HepG2 (cell line): Measurements from ENCODE around the gene ARL5A. TPM values are rescaled to one million over a fixed set of nuclear protein-coding genes. Genes with fewer than 3 reads are reported as not detected.

Source experiments
- ARNT2 ChIP-seq: sonication (generic); formaldehyde crosslinking; IDR thresholded peaks from 2 replicates; pipeline ENCODE4 v1.8.0; 2022; ENCODE audit warnings: mild to moderate bottlenecking, low read depth, missing genetic modification reagents, moderate library complexity
- ATM ChIP-seq: fragments of 450-650 bp; IDR thresholded peaks from 2 replicates; pipeline ENCODE4 v1.7.1; 2017; ENCODE audit warnings: mild to moderate bottlenecking, borderline replicate concordance
- FOXO1 ChIP-seq: sonication (generic); formaldehyde crosslinking; IDR thresholded peaks from 2 replicates; pipeline ENCODE4 v1.4.0; 2020; ENCODE audit warnings: missing genetic modification reagents
- IRF2 ChIP-seq: IDR thresholded peaks from 2 replicates; pipeline ENCODE4 v1.6.1; 2018; ENCODE audit warnings: missing genetic modification reagents, missing compliant biosample characterization
- ISL2 ChIP-seq: sonication (generic); formaldehyde crosslinking; IDR thresholded peaks from 2 replicates; pipeline ENCODE4 v1.5.0; 2020; ENCODE audit warnings: missing genetic modification reagents
- RBM39 ChIP-seq: fragments of 200-400 bp; formaldehyde crosslinking; IDR thresholded peaks from one replicate; pipeline ENCODE4 v1.6.1; 2018; ENCODE audit warnings: antibody characterized with exemption, mild to moderate bottlenecking, low read depth, low read length; ENCODE audit not compliant: poor library complexity, severe bottlenecking
- RFXAP ChIP-seq: sonication (generic); formaldehyde crosslinking; IDR thresholded peaks from 2 replicates; pipeline ENCODE4 v1.4.0; 2020; ENCODE audit warnings: missing genetic modification reagents, borderline replicate concordance
- SETDB1 ChIP-seq: sonication (generic); formaldehyde crosslinking; IDR thresholded peaks from 2 replicates; pipeline ENCODE4 v1.5.1; 2020; ENCODE audit warnings: missing genetic modification reagents, mild to moderate bottlenecking, borderline replicate concordance
- SMARCE1 ChIP-seq: fragments of 450-650 bp; IDR thresholded peaks from 2 replicates; pipeline ENCODE4 v1.6.1; 2017; ENCODE audit warnings: borderline replicate concordance
- TARDBP ChIP-seq: sonication (generic); formaldehyde crosslinking; IDR thresholded peaks from 2 replicates; pipeline ENCODE4 v1.8.0; 2022; ENCODE audit warnings: mild to moderate bottlenecking, missing genetic modification reagents
- ZFP36L2 ChIP-seq: sonication (generic); formaldehyde crosslinking; IDR thresholded peaks from 2 replicates; pipeline ENCODE4 v1.4.0; 2020; ENCODE audit warnings: missing genetic modification reagents
- ZNF274 ChIP-seq: sonication (generic); formaldehyde crosslinking; IDR thresholded peaks from 2 replicates; pipeline ENCODE4 v1.5.1; 2020; ENCODE audit warnings: mild to moderate bottlenecking, missing genetic modification reagents
- ZNF333 ChIP-seq: sonication (generic); formaldehyde crosslinking; IDR thresholded peaks from 2 replicates; pipeline ENCODE4 v1.4.0; 2020; ENCODE audit warnings: mild to moderate bottlenecking, missing genetic modification reagents, borderline replicate concordance
- ZNF33B ChIP-seq: sonication (generic); formaldehyde crosslinking; IDR thresholded peaks from 2 replicates; pipeline ENCODE4 v1.5.1; 2020; ENCODE audit warnings: mild to moderate bottlenecking, missing genetic modification reagents
- ZNF34 ChIP-seq: sonication (generic); formaldehyde crosslinking; IDR thresholded peaks from 2 replicates; pipeline ENCODE4 v1.4.0; 2020; ENCODE audit warnings: mild to moderate bottlenecking, missing genetic modification reagents, borderline replicate concordance
- ZNF772 ChIP-seq: sonication (generic); formaldehyde crosslinking; IDR thresholded peaks from 2 replicates; pipeline ENCODE4 v1.5.0; 2020; ENCODE audit warnings: mild to moderate bottlenecking, missing genetic modification reagents
- polyA plus RNA-seq, 8 experiments: library from polyadenylated mRNA; depleted of rRNA in 3 of 8; stranded (reverse) in 7 of 8; unstranded in 1 of 8; fragments of >200 nt; fragmentation: Illumina TruSeq in 4 of 8; extraction: Trizol in 4 of 8; gene quantifications; 2 replicates each; pipeline versions ENCODE4 v1.2.1 to v1.2.3, GENCODE V29; 2011 to 2016; ENCODE audit warnings: low read depth in 4 of 8, missing spikeins in 1 of 8, mixed read lengths in 1 of 8; ENCODE audit not compliant: insufficient read depth in 1 of 8
- total RNA-seq, 5 experiments: library from RNA; depleted of rRNA; stranded (reverse); fragments of >200 nt; fragmentation: Illumina TruSeq; extraction: Trizol; gene quantifications; 2 replicates each; pipeline ENCODE4 v1.2.3, GENCODE V29; 2016; ENCODE audit warnings: low read depth in 1 of 5
- TF ChIP-seq, protein P1 (sequence below): IDR thresholded peaks from 2 replicates; pipeline ENCODE4 v1.6.1; 2018; ENCODE audit warnings: missing genetic modification reagents
- TF ChIP-seq, protein P2 (sequence below): sonication (generic); formaldehyde crosslinking; IDR thresholded peaks from 2 replicates; pipeline ENCODE4 v1.4.0; 2020; ENCODE audit warnings: missing genetic modification reagents, mild to moderate bottlenecking, borderline replicate concordance
- TF ChIP-seq, protein P3 (sequence below): sonication (generic); formaldehyde crosslinking; IDR thresholded peaks from 2 replicates; pipeline ENCODE4 v1.8.1; 2023; ENCODE audit warnings: mild to moderate bottlenecking, missing genetic modification reagents, borderline replicate concordance
- TF ChIP-seq, protein P4 (sequence below): sonication (generic); formaldehyde crosslinking; IDR thresholded peaks from 2 replicates; pipeline ENCODE4 v1.4.0; 2020; ENCODE audit warnings: low read depth, mild to moderate bottlenecking, missing genetic modification reagents
- TF ChIP-seq, protein P5 (sequence below): sonication (generic); formaldehyde crosslinking; IDR thresholded peaks from 2 replicates; pipeline ENCODE4 v1.5.0; 2020; ENCODE audit warnings: missing genetic modification reagents
- TF ChIP-seq, protein P6 (sequence below): sonication (generic); formaldehyde crosslinking; IDR thresholded peaks from 2 replicates; pipeline ENCODE4 v1.5.0; 2020; ENCODE audit warnings: mild to moderate bottlenecking, missing genetic modification reagents

The ARL5A gene
- total and polyA plus RNA-seq, 2 of the 13 experiments (the other 11 are each of a cell fraction or from before 2014, with no cell fraction given) = 47.5 to 149 TPM

DNA sequence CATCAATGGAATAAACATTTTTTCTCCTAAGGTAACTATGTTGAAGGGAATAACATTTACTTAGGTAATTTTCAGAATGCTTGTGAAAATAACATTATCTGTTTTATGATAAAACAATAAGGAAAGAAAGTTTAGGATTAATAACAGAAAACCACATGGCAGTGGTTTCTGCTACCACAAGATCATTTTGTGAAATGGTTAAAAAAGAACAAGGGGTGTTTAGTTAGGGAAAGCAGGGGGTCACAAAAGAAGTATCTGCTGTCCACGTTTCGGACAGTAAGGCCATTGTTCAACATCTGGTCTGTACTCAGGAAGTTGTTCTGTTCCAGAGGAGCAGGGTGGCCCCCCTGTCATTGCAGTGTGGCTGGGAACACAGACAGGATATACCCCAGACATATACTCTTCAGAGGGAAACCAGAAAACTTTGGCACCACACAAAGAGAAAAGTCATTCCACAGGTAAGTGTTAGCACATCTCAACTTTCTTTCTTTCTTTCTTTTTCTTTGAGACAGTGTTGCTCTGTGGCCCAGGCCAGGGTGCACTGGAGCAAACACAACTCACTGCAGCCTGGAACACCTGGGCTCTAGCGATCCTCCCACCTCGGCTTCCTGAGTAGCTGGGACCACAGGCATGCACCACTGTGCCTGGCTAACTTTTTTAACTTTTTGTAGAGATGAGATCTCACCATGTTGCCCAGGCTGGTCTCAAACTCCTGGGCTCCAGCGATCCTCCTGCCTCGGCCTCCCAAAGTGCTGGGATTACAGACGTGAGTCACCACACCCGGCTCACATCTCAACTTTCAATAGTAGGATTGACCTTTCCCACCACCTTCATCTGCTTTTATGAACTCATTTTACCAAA is 14.8 kb upstream of the ARL5A start (continued):
- TF ChIP-seq ARNT2 (CRISPR knock-in tag) (no peak), ZNF34 (CRISPR knock-in tag) (no peak), ATM (no peak), TARDBP (CRISPR knock-in tag) (peak; percentile 26; the same call in 1 of the 2 replicates), RBM39 (no peak), ZNF274 (CRISPR knock-in tag) (no peak), ISL2 (peak; percentile 75), ZFP36L2 (CRISPR knock-in tag) (no peak), SETDB1 (CRISPR knock-in tag) (no peak), RFXAP (CRISPR knock-in tag) (no peak), ZNF33B (CRISPR knock-in tag) (no peak), ZNF333 (CRISPR knock-in tag) (no peak), ZNF772 (CRISPR knock-in tag) (no peak; the same call in 1 of the 2 replicates), FOXO1 (CRISPR knock-in tag) (peak; percentile 71), IRF2 (CRISPR knock-in tag) (peak; percentile 75; the same call in 1 of the 2 replicates), SMARCE1 (no peak)
- TF ChIP-seq, protein P1, sequence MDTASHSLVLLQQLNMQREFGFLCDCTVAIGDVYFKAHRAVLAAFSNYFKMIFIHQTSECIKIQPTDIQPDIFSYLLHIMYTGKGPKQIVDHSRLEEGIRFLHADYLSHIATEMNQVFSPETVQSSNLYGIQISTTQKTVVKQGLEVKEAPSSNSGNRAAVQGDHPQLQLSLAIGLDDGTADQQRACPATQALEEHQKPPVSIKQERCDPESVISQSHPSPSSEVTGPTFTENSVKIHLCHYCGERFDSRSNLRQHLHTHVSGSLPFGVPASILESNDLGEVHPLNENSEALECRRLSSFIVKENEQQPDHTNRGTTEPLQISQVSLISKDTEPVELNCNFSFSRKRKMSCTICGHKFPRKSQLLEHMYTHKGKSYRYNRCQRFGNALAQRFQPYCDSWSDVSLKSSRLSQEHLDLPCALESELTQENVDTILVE (CRISPR knock-in tag) = no peak
- TF ChIP-seq, protein P2, sequence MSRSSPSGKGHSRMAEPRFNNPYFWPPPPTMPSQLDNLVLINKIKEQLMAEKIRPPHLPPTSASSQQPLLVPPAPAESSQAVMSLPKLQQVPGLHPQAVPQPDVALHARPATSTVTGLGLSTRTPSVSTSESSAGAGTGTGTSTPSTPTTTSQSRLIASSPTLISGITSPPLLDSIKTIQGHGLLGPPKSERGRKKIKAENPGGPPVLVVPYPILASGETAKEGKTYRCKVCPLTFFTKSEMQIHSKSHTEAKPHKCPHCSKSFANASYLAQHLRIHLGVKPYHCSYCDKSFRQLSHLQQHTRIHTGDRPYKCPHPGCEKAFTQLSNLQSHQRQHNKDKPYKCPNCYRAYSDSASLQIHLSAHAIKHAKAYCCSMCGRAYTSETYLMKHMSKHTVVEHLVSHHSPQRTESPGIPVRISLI (CRISPR knock-in tag) = 0 out of 2 replicates have a peak, but pooled peaks have one; percentile 32
- TF ChIP-seq, protein P3, sequence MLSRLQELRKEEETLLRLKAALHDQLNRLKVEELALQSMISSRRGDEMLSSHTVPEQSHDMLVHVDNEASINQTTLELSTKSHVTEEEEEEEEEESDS (CRISPR knock-in tag) = no peak
- TF ChIP-seq, protein P4, sequence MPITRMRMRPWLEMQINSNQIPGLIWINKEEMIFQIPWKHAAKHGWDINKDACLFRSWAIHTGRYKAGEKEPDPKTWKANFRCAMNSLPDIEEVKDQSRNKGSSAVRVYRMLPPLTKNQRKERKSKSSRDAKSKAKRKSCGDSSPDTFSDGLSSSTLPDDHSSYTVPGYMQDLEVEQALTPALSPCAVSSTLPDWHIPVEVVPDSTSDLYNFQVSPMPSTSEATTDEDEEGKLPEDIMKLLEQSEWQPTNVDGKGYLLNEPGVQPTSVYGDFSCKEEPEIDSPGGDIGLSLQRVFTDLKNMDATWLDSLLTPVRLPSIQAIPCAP (CRISPR knock-in tag) = no peak
- TF ChIP-seq, protein P5, sequence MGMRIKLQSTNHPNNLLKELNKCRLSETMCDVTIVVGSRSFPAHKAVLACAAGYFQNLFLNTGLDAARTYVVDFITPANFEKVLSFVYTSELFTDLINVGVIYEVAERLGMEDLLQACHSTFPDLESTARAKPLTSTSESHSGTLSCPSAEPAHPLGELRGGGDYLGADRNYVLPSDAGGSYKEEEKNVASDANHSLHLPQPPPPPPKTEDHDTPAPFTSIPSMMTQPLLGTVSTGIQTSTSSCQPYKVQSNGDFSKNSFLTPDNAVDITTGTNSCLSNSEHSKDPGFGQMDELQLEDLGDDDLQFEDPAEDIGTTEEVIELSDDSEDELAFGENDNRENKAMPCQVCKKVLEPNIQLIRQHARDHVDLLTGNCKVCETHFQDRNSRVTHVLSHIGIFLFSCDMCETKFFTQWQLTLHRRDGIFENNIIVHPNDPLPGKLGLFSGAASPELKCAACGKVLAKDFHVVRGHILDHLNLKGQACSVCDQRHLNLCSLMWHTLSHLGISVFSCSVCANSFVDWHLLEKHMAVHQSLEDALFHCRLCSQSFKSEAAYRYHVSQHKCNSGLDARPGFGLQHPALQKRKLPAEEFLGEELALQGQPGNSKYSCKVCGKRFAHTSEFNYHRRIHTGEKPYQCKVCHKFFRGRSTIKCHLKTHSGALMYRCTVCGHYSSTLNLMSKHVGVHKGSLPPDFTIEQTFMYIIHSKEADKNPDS (CRISPR knock-in tag) = no peak
- TF ChIP-seq, protein P6, sequence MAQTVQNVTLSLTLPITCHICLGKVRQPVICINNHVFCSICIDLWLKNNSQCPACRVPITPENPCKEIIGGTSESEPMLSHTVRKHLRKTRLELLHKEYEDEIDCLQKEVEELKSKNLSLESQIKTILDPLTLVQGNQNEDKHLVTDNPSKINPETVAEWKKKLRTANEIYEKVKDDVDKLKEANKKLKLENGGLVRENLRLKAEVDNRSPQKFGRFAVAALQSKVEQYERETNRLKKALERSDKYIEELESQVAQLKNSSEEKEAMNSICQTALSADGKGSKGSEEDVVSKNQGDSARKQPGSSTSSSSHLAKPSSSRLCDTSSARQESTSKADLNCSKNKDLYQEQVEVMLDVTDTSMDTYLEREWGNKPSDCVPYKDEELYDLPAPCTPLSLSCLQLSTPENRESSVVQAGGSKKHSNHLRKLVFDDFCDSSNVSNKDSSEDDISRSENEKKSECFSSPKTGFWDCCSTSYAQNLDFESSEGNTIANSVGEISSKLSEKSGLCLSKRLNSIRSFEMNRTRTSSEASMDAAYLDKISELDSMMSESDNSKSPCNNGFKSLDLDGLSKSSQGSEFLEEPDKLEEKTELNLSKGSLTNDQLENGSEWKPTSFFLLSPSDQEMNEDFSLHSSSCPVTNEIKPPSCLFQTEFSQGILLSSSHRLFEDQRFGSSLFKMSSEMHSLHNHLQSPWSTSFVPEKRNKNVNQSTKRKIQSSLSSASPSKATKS = no peak
